GM12875 (cell line): ENCODE results near the gene DUOXA1.
"Not testable (repeated sequence)": the region's sequence is repeated elsewhere in the genome, so short reads cannot be mapped to it uniquely, and the experiment has no call there.

Experiments used
- H3K4me3 ChIP-seq: one replicate; pipeline ENCODE4 v1.5.1; 2011; ENCODE audit warnings: low read depth, low read length, control low read depth
- TF ChIP-seq, protein P1 (sequence below): IDR thresholded peaks from 2 replicates; pipeline ENCODE4 v1.5.1; 2011; ENCODE audit warnings: low read depth, mild to moderate bottlenecking, control low read depth, inconsistent platforms, low read length, moderate library complexity, borderline replicate concordance; ENCODE audit not compliant: insufficient read depth

DUOXA1 gene

DNA sequence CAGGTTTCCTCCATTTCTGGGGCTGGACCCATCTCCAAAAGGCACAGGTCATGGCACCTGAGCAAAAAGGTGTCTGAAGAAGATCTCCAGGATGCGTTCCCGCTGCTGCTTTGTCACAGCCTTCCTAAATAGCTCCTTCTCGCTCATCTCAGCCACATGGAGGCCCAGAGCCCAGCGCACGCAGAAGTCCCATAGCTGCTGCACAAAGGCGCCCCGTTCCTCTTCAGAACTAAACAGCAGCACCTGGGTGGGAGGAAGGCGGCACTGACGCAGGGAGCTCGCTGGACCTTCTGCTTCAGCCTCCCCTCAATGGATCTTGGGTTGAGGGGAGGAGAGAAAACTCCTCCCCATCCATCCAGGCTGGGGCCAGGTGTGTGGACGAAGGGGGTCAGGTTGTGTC is 24.1 kb downstream of the DUOXA1 start:
- H3K4me3 ChIP-seq: no peak overlapping the region
- TF ChIP-seq, protein P1, sequence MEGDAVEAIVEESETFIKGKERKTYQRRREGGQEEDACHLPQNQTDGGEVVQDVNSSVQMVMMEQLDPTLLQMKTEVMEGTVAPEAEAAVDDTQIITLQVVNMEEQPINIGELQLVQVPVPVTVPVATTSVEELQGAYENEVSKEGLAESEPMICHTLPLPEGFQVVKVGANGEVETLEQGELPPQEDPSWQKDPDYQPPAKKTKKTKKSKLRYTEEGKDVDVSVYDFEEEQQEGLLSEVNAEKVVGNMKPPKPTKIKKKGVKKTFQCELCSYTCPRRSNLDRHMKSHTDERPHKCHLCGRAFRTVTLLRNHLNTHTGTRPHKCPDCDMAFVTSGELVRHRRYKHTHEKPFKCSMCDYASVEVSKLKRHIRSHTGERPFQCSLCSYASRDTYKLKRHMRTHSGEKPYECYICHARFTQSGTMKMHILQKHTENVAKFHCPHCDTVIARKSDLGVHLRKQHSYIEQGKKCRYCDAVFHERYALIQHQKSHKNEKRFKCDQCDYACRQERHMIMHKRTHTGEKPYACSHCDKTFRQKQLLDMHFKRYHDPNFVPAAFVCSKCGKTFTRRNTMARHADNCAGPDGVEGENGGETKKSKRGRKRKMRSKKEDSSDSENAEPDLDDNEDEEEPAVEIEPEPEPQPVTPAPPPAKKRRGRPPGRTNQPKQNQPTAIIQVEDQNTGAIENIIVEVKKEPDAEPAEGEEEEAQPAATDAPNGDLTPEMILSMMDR: no peak

DNA sequence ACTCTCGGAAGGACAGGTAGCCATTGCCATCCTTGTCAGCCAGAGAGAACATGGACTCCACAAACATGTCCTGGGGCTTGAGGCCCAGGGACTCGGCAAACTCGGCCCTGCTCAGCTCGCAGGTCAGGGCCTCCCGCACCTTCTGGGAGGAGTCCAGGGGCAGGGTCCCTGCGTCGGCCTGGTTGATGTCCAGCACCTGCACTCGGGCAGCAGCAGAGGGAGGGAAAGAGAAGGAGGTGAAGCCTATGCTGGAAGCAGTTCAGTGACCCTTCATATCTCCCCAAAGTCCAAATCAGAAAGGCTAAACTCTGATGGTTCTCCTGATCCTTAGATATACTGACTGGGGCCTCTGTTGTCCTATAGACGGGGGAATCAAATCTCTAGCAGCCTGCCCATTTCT is 25.5 kb downstream of the DUOXA1 start:
- H3K4me3 ChIP-seq: not testable (repeated sequence)

DNA sequence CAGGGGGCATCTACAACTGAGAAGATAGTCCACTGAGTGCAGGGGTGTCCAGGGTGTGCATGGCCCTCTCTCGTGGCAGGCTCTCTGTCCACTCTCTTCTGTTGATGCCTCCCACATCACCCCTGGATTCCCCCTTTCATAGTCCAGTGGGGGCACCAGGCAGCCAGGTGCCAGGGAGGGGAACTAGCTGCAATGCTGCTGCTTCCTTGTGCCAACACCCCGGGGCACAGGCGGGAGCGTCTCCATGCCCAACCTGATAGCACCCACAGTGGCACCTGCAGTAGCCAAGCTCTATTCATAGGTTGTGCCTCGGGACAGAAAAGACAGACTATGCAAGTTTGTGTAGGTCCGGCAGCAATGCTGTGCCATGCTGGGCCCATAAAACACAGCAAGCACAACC is 27.5 kb downstream of the DUOXA1 start:
- H3K4me3 ChIP-seq: no peak overlapping the region
- TF ChIP-seq, protein P1: no peak

- TF ChIP-seq, protein P1: no peak
- no peak overlapping the region for H3K4me3 ChIP-seq
These were observed 27.9 kb downstream of the DUOXA1 start for GRCh38 chr15:45101749-45102148.

DNA sequence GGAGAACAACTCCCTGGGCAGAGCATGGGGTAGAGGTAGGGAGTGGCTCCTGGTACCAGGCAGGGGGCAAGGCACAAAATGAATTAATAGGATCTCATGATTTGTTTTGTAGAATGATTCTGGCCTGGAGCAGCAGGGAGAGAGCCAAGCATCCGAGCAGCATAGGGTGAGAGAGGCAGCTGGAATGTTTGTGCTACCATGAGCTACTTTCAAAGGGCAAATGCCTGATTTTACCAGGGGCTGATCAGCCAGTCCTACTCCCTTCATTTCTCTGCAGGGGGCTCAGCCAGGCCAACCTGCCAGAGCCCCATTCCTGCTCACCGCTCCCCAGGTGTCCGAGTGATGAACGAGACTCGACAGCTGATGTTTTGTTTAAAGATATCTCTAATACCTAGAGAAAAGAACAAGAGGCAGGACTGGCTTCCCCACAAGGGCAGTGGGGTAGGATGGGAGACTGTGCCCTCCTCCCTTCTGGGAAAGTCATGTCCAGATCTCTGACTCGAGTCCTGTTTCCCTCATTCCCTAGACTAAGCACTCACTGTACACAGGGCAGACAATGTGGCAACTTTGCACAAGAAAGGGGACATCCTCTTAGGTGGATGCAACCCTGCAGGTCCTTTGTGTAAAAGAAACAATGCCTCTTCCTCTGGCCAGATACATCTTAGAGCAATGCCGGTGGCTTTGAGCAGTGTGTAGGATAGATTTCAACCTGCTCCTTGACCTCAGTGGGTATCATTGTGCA is 28.6 kb downstream of the DUOXA1 start:
- TF ChIP-seq, protein P1: no peak
- H3K4me3 ChIP-seq: no peak overlapping the region

GRCh38 chr15:45099549-45100165 is 30.0 kb downstream of the DUOXA1 start:
- TF ChIP-seq, protein P1: no peak
- H3K4me3 ChIP-seq: no peak overlapping the region

DNA sequence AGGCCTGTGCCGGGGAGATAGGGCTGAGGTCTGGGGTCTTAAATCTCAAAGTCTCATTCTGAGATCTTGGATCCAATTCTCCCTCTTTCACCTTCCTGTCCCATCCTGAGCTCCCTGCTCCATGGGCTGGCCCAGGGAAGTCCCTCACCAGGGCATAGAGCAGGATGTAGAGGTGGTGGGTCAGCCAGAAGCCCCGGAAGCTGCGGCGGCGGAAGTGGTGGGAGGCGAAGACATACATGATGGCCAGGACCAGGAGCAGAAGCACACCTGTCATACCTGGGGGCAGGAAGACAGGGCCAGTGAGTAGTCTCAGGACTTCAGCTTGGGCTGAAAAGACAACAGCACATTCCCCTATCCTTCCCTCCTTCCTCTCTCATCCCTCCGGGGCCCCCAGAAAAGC is 32.2 kb downstream of the DUOXA1 start:
- H3K4me3 ChIP-seq: no peak overlapping the region
- TF ChIP-seq, protein P1: no peak
